ENCODE results near the gene TGFA. TPM values are rescaled to one million over a fixed set of nuclear protein-coding genes. Genes with fewer than 3 reads are reported as not detected.

Gene TGFA
- total RNA-seq, 1 donor from 2014 or later, result 89.1 TPM

GRCh38 chr2:70463997-70464396, 89.6 kb downstream of the TGFA start:
- no peak for DNase-seq (ENCODE audit: low read depth)
- no peak overlapping the region for H3K4me3 ChIP-seq (ENCODE audit: low read depth, low read length)
- TF ChIP-seq CTCF (conservative IDR thresholded peaks at IDR 0.05; ENCODE audit: low read depth, low read length), result no peak

GRCh38 chr2:70463581-70463980, 90.0 kb downstream of the TGFA start:
- TF ChIP-seq CTCF (conservative IDR thresholded peaks at IDR 0.05; ENCODE audit: low read depth, low read length), result no peak
- H3K4me3 ChIP-seq (ENCODE audit: low read depth, low read length), result no peak overlapping the region
- no peak for DNase-seq (ENCODE audit: low read depth)

- no peak overlapping the region for H3K4me3 ChIP-seq (ENCODE audit: low read depth, low read length)
- no peak for DNase-seq (ENCODE audit: low read depth)
- TF ChIP-seq CTCF (conservative IDR thresholded peaks at IDR 0.05; ENCODE audit: low read depth, low read length), result no peak
These were observed 91.4 kb downstream of the TGFA start for GRCh38 chr2:70461981-70462876.

GRCh38 chr2:70461414-70461813, 92.2 kb downstream of the TGFA start:
- no peak overlapping the region for H3K4me3 ChIP-seq (ENCODE audit: low read depth, low read length)
- DNase-seq (ENCODE audit: low read depth), result no peak

GRCh38 chr2:70460333-70460732, 93.3 kb downstream of the TGFA start:
- TF ChIP-seq CTCF (conservative IDR thresholded peaks at IDR 0.05; ENCODE audit: low read depth, low read length), result no peak
- no peak overlapping the region for H3K4me3 ChIP-seq (ENCODE audit: low read depth, low read length)
- DNase-seq (ENCODE audit: low read depth), result no peak

More at GRCh38 chr2:70461414-70461813, 92.2 kb downstream of the TGFA start:
- TF ChIP-seq CTCF (conservative IDR thresholded peaks at IDR 0.05; ENCODE audit: low read depth, low read length), result no peak

- DNase-seq (ENCODE audit: low read depth), result no peak
- H3K4me3 ChIP-seq (ENCODE audit: low read depth, low read length), result no peak overlapping the region
- TF ChIP-seq CTCF (conservative IDR thresholded peaks at IDR 0.05; ENCODE audit: low read depth, low read length), result no peak
These were observed 95.0 kb downstream of the TGFA start for GRCh38 chr2:70458661-70459060.
